Large intestine (tissue), 3 donors: ENCODE results near the gene ICOS. TPM values are rescaled to one million over a fixed set of nuclear protein-coding genes. Genes with fewer than 3 reads are reported as not detected.
"Not testable (repeated sequence)": the region's sequence is repeated elsewhere in the genome, so short reads cannot be mapped to it uniquely, and the experiment has no call there.

Experiments used
- DNase-seq, 2 donors: peaks; one replicate each; pipeline versions ENCODE4 v3.0.0 to v3.0.0-alpha.2; 2013
- H3K27ac ChIP-seq: one replicate; pipeline ENCODE4 v1.5.1; 2013; ENCODE audit warnings: low read length
- H3K27me3 ChIP-seq: 2 replicates; pipeline ENCODE4 v1.6.1; 2013; ENCODE audit warnings: low read length; ENCODE audit not compliant: control insufficient read depth, insufficient read depth
- H3K36me3 ChIP-seq: 2 replicates; pipeline ENCODE4 v1.6.1; 2013; ENCODE audit warnings: low read length; ENCODE audit not compliant: control insufficient read depth, insufficient read depth
- H3K4me1 ChIP-seq: one replicate; pipeline ENCODE4 v1.6.1; 2013; ENCODE audit warnings: low read length; ENCODE audit not compliant: control insufficient read depth, insufficient read depth
- H3K4me3 ChIP-seq: one replicate; pipeline ENCODE4 v1.5.1; 2013; ENCODE audit warnings: low read length
- H3K9me3 ChIP-seq: one replicate; pipeline ENCODE4 v1.6.1; 2013; ENCODE audit warnings: mild to moderate bottlenecking, low read depth, low read length, moderate library complexity; ENCODE audit not compliant: control insufficient read depth
- WGBS: methylation state at CpG from one replicate; pipeline ENCODE4 v1.1.5; 2013; ENCODE audit warnings: low lambda C conversion rate; ENCODE audit not compliant: insufficient coverage; 5-methylcytosine and 5-hydroxymethylcytosine counted together
- polyA plus RNA-seq: library from polyadenylated mRNA; unstranded; fragments of 120-200 nt; gene quantifications from one replicate; pipeline ENCODE4 v1.2.1, GENCODE V29; 2013

Gene ICOS
- polyA plus RNA-seq, 1 donor: 0.42 TPM

GRCh38 chr2:203915256-203915655 is 21.3 kb upstream of the ICOS start:
- WGBS: 76% methylated on average over 2 of the region's 7 CpGs
- no peak for DNase-seq
- H3K36me3 ChIP-seq: no peaks in the 10 kb centered on the region
- H3K9me3 ChIP-seq: no peaks in the 10 kb centered on the region
- H3K4me3 ChIP-seq: no peak overlapping the region
- no peaks in the 10 kb centered on the region for H3K27me3 ChIP-seq
- no peaks in the 10 kb centered on the region for H3K4me1 ChIP-seq
- H3K27ac ChIP-seq: no peak overlapping the region

- Histone ChIP-seq H3K27me3 (no peaks in the 10 kb centered on the region), H3K4me1 (no peaks in the 10 kb centered on the region), H3K9me3 (no peaks in the 10 kb centered on the region), H3K4me3 (no peak overlapping the region), H3K27ac (no peak overlapping the region), H3K36me3 (no peaks in the 10 kb centered on the region)
- no peak for DNase-seq
Observed at GRCh38 chr2:203916756-203917155, 19.8 kb upstream of the ICOS start.

GRCh38 chr2:203918264-203918663 is 18.3 kb upstream of the ICOS start:
- no peak overlapping the region for H3K27ac ChIP-seq

DNA sequence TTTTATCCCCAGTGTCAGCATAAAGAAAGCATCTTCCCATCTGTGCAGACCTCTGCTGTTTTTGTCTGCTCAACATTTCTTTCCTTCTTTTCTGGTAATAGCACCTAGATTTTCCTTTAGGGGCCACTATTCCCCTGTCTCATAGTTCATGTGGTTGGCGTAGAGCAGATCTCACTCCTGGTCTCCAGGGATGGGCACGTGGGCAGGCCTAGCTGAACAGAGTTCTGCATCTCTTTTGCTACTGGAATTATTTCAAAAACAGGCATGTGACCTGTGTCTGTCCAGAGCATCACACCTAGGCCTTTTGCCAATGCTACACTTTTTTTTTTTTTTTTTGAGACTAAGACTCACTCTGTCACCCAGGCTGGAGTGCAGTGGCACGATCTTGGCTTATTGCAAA is 17.7 kb upstream of the ICOS start:
- WGBS: no CpG with 5 or more reads among the region's 3 CpGs

More at GRCh38 chr2:203918264-203918663, 18.3 kb upstream of the ICOS start:
- Histone ChIP-seq H3K9me3 (no peaks in the 10 kb centered on the region), H3K36me3 (no peaks in the 10 kb centered on the region), H3K4me3 (no peak overlapping the region), H3K4me1 (no peaks in the 10 kb centered on the region), H3K27me3 (no peaks in the 10 kb centered on the region)
- peak; percentile 9 to 18 for DNase-seq
- WGBS: no CpG with 5 or more reads among the region's 7 CpGs

DNA sequence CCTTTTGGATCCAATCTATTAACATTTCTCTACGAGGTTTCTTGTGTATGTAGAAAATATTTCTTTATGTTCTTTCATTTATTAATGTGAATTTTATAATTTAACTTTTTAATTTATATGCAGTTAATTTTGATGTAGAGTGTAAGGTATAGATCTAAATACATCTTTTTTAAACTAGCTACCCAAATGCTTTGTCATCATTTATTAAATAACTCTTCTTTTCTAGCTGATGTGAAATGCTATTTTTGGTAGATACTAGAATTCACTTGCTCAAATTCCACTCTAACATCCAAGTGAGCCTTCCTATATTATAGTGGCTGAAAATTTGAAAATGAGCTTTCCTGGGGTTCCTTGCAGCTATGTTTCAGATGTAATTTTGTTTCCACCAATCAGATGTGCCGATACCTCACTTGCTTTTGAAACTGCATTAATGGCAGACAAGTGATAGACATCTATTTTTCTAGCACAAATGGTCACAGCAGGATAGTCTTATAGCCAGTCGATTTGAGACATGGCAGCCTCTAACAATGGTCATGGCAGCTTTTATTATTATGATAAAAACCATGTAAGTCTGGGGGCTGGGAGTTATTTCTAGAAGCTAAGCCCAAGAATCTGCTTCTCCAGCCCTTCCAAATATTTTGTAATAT is 10.9 kb upstream of the ICOS start:
- Histone ChIP-seq H3K9me3 (no peaks in the 10 kb centered on the region), H3K27me3 (no peaks in the 10 kb centered on the region), H3K4me3 (no peak overlapping the region), H3K36me3 (no peaks in the 10 kb centered on the region), H3K27ac (no peak overlapping the region), H3K4me1 (no peaks in the 10 kb centered on the region)
- no peak for DNase-seq
- WGBS: 92% methylated on average over 1 of the region's 3 CpGs

More for the DNA sequence above, 17.7 kb upstream of the ICOS start:
- H3K4me3 ChIP-seq: no peak overlapping the region
- H3K4me1 ChIP-seq: no peaks in the 10 kb centered on the region
- no peaks in the 10 kb centered on the region for H3K9me3 ChIP-seq
- H3K27me3 ChIP-seq: no peaks in the 10 kb centered on the region
- no peak overlapping the region for H3K27ac ChIP-seq
- no peaks in the 10 kb centered on the region for H3K36me3 ChIP-seq
- DNase-seq: no peak

DNA sequence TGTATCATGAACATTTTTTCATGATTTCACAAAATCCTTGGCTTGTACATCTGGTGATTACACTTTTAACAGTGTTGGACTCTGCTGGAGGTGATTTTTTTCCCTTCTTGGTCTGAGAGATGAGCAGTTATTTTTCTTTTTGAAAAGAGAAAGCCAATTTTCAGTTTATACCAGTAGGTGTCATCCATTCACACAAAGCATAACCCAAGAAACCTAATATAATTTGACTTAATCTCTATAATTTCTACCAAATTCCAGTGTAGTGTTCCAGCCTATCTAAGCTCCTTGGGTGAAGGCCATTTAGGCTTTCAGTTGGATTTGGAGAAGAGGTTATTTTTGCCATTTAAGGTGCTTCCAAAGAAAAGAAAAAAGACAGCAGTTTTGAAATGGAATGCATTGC is 7.7 kb upstream of the ICOS start:
- H3K36me3 ChIP-seq: no peaks in the 10 kb centered on the region
- H3K27me3 ChIP-seq: no peaks in the 10 kb centered on the region
- H3K4me1 ChIP-seq: no peaks in the 10 kb centered on the region
- no peaks in the 10 kb centered on the region for H3K9me3 ChIP-seq
- H3K4me3 ChIP-seq: no peak overlapping the region
- DNase-seq: no peak
- H3K27ac ChIP-seq: no peak overlapping the region

DNA sequence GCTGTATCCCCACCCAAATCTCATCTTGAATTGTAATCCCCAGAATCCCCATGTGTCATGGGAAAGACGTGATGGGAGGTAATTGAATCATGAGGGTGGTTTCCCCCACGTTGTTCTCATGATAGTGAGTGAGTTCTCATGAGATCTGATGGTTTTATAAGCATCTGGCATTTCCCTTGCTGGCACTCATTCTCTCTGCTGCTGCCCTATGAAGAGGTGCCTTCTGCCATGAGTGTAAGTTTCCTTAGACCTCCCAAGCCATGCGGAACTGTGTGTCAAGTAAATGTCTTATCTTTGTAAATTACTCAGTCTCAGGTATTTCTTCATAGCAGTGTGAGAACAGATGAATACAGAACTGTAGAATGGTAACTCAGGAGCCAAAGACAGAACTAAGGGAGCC is 5.3 kb upstream of the ICOS start:
- DNase-seq, H3K36me3 ChIP-seq, H3K4me3 ChIP-seq, H3K4me1 ChIP-seq, H3K27me3 ChIP-seq, H3K27ac ChIP-seq, H3K9me3 ChIP-seq: not testable (repeated sequence)
- no CpG with 5 or more reads among the region's 3 CpGs for WGBS

- WGBS: 52% methylated on average over 3 of the region's 5 CpGs
- Histone ChIP-seq H3K27ac (no peak overlapping the region), H3K36me3 (no peaks in the 10 kb centered on the region), H3K4me3 (no peak overlapping the region), H3K9me3 (no peaks in the 10 kb centered on the region), H3K27me3 (no peaks in the 10 kb centered on the region), H3K4me1 (no peaks in the 10 kb centered on the region)
- no peak for DNase-seq
Observed at GRCh38 chr2:203934041-203934492, 2.5 kb upstream of the ICOS start.

DNA sequence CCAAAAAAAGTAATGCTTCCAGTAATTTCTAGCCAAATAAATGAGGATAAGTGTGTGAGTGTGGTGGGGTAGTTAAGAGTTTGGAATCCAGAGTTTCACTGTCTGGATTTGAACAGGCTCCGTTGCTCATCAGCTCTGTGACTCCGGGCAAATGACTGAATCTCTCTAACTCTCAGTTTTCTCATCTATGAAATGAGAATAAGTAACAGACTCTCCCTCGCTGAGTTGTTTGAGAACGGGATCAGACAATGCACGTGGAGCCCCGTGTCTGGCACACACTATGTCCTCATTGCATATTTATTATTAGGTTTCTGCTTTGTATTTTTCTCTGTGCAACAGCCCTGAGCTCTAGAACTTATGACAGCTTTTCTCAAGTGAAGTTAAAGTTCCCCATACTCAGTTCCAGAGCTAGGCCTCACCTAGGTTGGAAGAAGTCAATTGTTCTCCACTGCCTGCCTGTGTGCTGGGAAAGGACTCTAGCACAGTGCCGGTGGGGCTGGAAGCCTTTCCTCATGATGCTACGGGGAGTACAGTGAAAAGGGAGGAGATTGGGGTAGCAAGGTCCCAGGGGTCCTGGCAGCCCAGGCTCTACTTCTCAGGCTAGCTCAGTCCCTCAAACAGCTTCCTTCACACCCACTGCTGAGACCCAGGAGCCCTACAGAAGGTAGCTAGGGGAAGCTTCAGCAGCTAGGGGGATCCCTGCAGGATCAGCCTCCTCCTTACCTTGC is 1.7 kb upstream of the ICOS start:
- H3K27me3 ChIP-seq: no peaks in the 10 kb centered on the region
- H3K27ac ChIP-seq: no peak overlapping the region
- H3K36me3 ChIP-seq: no peaks in the 10 kb centered on the region
- no CpG with 5 or more reads among the region's 8 CpGs for WGBS
- no peaks in the 10 kb centered on the region for H3K9me3 ChIP-seq
- no peak overlapping the region for H3K4me3 ChIP-seq
- no peak for DNase-seq
- no peaks in the 10 kb centered on the region for H3K4me1 ChIP-seq

GRCh38 chr2:203935568-203935967 is 995 bp upstream of the ICOS start:
- Histone ChIP-seq H3K4me1 (no peaks in the 10 kb centered on the region), H3K9me3 (no peaks in the 10 kb centered on the region), H3K27ac (no peak overlapping the region), H3K36me3 (no peaks in the 10 kb centered on the region), H3K4me3 (no peak overlapping the region), H3K27me3 (no peaks in the 10 kb centered on the region)
- 80% methylated on average over 1 of the region's 4 CpGs for WGBS
- DNase-seq: no peak

DNA sequence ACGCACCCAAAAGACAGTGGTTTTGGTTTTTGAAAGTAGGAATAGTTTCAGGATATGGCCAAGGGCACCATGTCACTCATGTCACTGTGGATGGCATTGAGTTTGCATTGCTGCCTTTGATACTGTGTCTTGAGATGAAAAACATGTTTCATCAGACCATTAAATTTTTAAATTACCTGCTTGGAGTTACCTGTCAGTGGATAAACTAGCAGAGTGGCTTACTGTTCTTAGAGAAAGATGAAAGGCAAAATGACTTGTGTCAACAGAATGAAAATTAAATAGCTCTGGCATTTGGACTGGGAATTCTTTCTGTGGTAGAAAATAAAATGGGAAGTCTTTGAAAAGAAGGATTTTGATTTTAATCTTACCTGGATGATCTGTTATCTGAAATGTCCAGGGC is 386 bp downstream of the ICOS start:
- WGBS: no CpG with 5 or more reads among the region's 1 CpG
- H3K36me3 ChIP-seq: no peaks in the 10 kb centered on the region
- H3K4me3 ChIP-seq: no peak overlapping the region
- no peak overlapping the region for H3K27ac ChIP-seq
- DNase-seq: no peak
- no peaks in the 10 kb centered on the region for H3K4me1 ChIP-seq
- H3K9me3 ChIP-seq: no peaks in the 10 kb centered on the region
- no peaks in the 10 kb centered on the region for H3K27me3 ChIP-seq
